SH-SY5Y (cell line): ENCODE measurements around the gene GALNT1.

Source experiments
- GATA2 ChIP-seq: IDR thresholded peaks from 2 replicates; pipeline ENCODE4 v1.6.1; 2011; ENCODE audit warnings: mild to moderate bottlenecking, low read depth, low read length
- GATA3 ChIP-seq: IDR thresholded peaks from 2 replicates; pipeline ENCODE4 v1.6.1; 2011; ENCODE audit warnings: low read depth, mild to moderate bottlenecking, low read length, moderate library complexity

Gene GALNT1

GRCh38 chr18:35729991-35730668 is 148.6 kb downstream of the GALNT1 start:
- TF ChIP-seq GATA2 (no peak), GATA3 (no peak)

GRCh38 chr18:35730691-35731370 is 149.3 kb downstream of the GALNT1 start:
- TF ChIP-seq GATA2 = no peak
- TF ChIP-seq GATA3 = no peak

- TF ChIP-seq GATA2 (no peak), GATA3 (no peak)
Observed at GRCh38 chr18:35731701-35732100, 150.2 kb downstream of the GALNT1 start.

- no peak for TF ChIP-seq GATA2
- no peak for TF ChIP-seq GATA3
Observed at GRCh38 chr18:35732162-35732561, 150.6 kb downstream of the GALNT1 start.

- TF ChIP-seq GATA2 (no peak), GATA3 (no peak)
Observed at GRCh38 chr18:35732636-35733035, 151.1 kb downstream of the GALNT1 start.

GRCh38 chr18:35733408-35733807 is 151.9 kb downstream of the GALNT1 start:
- TF ChIP-seq GATA3 = no peak
- no peak for TF ChIP-seq GATA2

- no peak for TF ChIP-seq GATA2
- TF ChIP-seq GATA3 = no peak
Observed at GRCh38 chr18:35736696-35737095, 155.2 kb downstream of the GALNT1 start.

- TF ChIP-seq GATA3 = no peak
- TF ChIP-seq GATA2 = no peak
Observed at GRCh38 chr18:35739778-35740177, 158.2 kb downstream of the GALNT1 start.

GRCh38 chr18:35740656-35741055 is 159.1 kb downstream of the GALNT1 start:
- no peak for TF ChIP-seq GATA3
- no peak for TF ChIP-seq GATA2

- TF ChIP-seq GATA3 = no peak
- no peak for TF ChIP-seq GATA2
Observed at GRCh38 chr18:35743916-35744315, 162.4 kb downstream of the GALNT1 start.

- TF ChIP-seq GATA2 (no peak), GATA3 (no peak)
Observed at GRCh38 chr18:35745814-35746213, 164.3 kb downstream of the GALNT1 start.

GRCh38 chr18:35746826-35747339 is 165.3 kb downstream of the GALNT1 start:
- no peak for TF ChIP-seq GATA3
- no peak for TF ChIP-seq GATA2

GRCh38 chr18:35747894-35748472 is 166.4 kb downstream of the GALNT1 start:
- no peak for TF ChIP-seq GATA2
- no peak for TF ChIP-seq GATA3

GRCh38 chr18:35749701-35750100 is 168.2 kb downstream of the GALNT1 start:
- TF ChIP-seq GATA3 (no peak), GATA2 (no peak)

- no peak for TF ChIP-seq GATA2
- TF ChIP-seq GATA3 = no peak
Observed at GRCh38 chr18:35750929-35751328, 169.4 kb downstream of the GALNT1 start.
